ACC112 (cell line): ENCODE data around the gene NECTIN3.

Experiments used
- H2AFZ ChIP-seq: fragments of 200-600 bp; sonication (generic); one replicate; pipeline ENCODE4 v1.6.0; 2017; ENCODE audit warnings: antibody characterized with exemption, low read length; ENCODE audit not compliant: unreplicated experiment
- H3K27ac ChIP-seq: fragments of 200-600 bp; sonication (generic); 2 replicates; pipeline ENCODE4 v1.5.1; 2014; ENCODE audit warnings: low read depth, mild to moderate bottlenecking, antibody characterized with exemption, low read length, moderate library complexity
- H3K27me3 ChIP-seq: fragments of 200-600 bp; sonication (generic); 2 replicates; pipeline ENCODE4 v1.6.1; 2014; ENCODE audit warnings: mild to moderate bottlenecking, antibody characterized with exemption, low read length, moderate library complexity, mixed read lengths; ENCODE audit not compliant: insufficient read depth
- H3K36me3 ChIP-seq: fragments of 200-600 bp; sonication (generic); 2 replicates; pipeline ENCODE4 v1.6.1; 2016; ENCODE audit warnings: mild to moderate bottlenecking, antibody characterized with exemption, low read length, moderate library complexity, mixed read lengths; ENCODE audit not compliant: insufficient read depth
- H3K4me1 ChIP-seq: fragments of 200-600 bp; sonication (generic); one replicate; pipeline ENCODE4 v1.6.1; 2016; ENCODE audit warnings: low read length, mixed read lengths; ENCODE audit not compliant: insufficient read depth, unreplicated experiment, control insufficient read depth
- H3K4me3 ChIP-seq: fragments of 200-600 bp; sonication (generic); 2 replicates; pipeline ENCODE4 v1.5.1; 2014; ENCODE audit warnings: mild to moderate bottlenecking, low read depth, low read length
- H3K79me2 ChIP-seq: fragments of 200-600 bp; sonication (generic); one replicate; pipeline ENCODE4 v1.6.0; 2016; ENCODE audit warnings: low read length; ENCODE audit not compliant: control insufficient read depth, unreplicated experiment, insufficient read depth

The NECTIN3 gene

DNA sequence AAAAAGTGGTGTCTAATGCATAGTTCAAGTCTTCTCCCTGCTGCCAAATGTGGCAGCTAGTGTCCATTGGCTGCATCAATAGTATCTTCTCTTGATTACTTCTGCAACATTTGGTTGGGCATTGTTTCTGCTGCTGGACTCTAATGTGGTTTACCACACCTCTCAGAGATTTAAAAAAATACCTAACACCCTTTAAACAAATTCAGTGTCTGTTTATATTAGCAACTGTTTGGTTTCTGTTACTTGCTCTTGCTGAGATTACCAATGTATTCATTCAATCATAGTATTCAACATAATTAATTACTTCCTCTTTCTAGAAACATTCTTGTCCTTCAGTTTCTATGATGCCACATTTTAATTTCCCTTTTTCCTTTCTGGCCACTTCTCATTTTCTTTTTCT, 20.3 kb upstream of the NECTIN3 start:
- H3K4me3 ChIP-seq: no peak overlapping the region
- no peak overlapping the region for H2AFZ ChIP-seq
- no peaks in the 10 kb centered on the region for H3K79me2 ChIP-seq
- no peaks in the 10 kb centered on the region for H3K4me1 ChIP-seq
- no peak overlapping the region for H3K27ac ChIP-seq
- H3K27me3 ChIP-seq: no peaks in the 10 kb centered on the region
- no peaks in the 10 kb centered on the region for H3K36me3 ChIP-seq

DNA sequence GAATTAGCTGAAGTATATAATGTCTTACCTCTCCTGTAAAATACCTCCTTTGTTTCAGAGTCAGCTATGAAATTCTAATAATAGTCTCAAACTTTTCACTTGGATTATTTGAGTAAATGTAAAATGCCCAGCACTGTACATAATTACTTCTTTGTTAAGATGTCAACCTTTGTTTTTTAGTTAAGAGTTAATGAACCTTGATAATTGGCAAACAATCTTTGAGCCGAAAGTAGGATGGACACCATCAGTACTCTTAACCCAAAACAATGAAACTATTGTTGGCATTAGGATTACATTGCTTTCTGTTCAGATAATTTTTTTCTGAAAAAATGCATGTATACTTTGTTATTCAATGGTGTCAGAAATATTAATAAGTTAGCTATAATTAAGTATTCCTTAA, 3.0 kb upstream of the NECTIN3 start:
- Histone ChIP-seq H3K36me3 (no peaks in the 10 kb centered on the region), H3K4me3 (no peak overlapping the region), H3K4me1 (peaks cover 9% of the 10 kb centered on the region), H3K27ac (no peak overlapping the region), H3K27me3 (no peaks in the 10 kb centered on the region), H2AFZ (no peak overlapping the region), H3K79me2 (peaks cover 27% of the 10 kb centered on the region)

DNA sequence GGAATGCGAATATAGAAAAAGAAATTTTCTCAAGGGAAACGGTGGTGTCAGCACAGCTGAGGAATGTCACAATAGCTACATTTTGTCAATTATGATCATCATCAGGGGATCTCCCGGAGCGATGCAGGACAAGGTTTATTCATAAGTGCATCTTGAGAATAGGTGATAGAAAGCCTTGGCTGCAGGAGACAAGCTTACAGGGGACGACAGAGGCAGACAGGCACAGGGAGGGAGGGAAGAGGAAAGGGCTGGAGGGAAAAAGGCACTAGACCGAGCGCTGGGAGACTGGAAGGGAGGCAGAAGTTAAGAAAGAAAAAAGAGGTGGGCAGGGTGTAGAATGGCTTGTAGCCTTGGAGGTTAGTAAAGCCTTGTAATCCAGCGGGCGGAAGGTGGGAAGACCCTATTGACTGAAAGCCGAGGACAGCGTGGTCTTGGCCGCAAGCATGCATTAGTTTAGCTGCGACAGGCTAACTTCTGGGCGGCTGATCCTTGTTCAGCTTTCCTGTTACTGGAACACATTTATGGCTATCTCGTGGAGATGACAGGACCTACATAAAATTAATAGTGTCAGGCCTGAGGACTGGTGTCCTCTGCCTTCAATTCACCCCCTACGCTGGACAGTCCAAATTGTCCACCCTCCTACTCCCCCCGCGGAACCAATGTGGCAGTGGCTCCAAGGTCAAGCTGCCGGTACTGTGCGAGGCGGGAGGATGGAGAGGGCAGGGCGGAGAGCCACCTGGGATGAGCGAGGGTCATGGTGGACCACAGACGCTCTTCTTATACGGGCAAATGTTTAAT, 1.4 kb upstream of the NECTIN3 start:
- H3K36me3 ChIP-seq: no peaks in the 10 kb centered on the region
- no peaks in the 10 kb centered on the region for H3K27me3 ChIP-seq
- peak overlapping the region; percentile 92 for H3K4me3 ChIP-seq
- H3K4me1 ChIP-seq: peaks cover 25% of the 10 kb centered on the region
- H2AFZ ChIP-seq: peak overlapping the region; percentile 85
- peaks cover 43% of the 10 kb centered on the region for H3K79me2 ChIP-seq
- H3K27ac ChIP-seq: peak overlapping the region; percentile 77

DNA sequence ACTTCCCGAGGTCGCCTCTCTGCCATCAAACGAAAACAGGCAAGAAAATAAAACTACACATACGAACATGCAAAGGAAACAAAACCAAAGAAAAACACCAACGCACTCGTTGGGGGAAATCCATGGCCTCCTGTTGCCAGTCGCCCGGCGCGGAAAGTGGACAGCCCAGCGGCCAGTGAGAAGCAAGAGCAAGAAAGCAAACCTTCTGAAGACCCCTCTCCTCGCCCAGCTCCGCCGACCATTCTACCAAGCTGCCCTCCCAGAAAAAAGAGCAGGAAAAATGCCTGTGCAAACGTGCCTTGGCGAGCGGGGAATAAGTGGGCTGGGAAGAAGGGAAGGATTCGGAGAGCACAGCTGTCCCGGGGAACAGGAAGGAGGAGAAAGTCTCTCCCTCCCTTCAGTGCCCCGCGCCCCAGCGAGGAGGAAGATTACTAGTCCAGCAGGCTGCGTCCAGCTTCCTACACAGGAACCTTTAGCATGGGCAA, 802 bp upstream of the NECTIN3 start:
- Histone ChIP-seq H2AFZ (peak overlapping the region; percentile 85), H3K4me1 (peaks cover 31% of the 10 kb centered on the region), H3K36me3 (no peaks in the 10 kb centered on the region), H3K4me3 (peak overlapping the region; percentile 92), H3K27me3 (no peaks in the 10 kb centered on the region), H3K79me2 (peaks cover 49% of the 10 kb centered on the region), H3K27ac (peak overlapping the region; percentile 77)

DNA sequence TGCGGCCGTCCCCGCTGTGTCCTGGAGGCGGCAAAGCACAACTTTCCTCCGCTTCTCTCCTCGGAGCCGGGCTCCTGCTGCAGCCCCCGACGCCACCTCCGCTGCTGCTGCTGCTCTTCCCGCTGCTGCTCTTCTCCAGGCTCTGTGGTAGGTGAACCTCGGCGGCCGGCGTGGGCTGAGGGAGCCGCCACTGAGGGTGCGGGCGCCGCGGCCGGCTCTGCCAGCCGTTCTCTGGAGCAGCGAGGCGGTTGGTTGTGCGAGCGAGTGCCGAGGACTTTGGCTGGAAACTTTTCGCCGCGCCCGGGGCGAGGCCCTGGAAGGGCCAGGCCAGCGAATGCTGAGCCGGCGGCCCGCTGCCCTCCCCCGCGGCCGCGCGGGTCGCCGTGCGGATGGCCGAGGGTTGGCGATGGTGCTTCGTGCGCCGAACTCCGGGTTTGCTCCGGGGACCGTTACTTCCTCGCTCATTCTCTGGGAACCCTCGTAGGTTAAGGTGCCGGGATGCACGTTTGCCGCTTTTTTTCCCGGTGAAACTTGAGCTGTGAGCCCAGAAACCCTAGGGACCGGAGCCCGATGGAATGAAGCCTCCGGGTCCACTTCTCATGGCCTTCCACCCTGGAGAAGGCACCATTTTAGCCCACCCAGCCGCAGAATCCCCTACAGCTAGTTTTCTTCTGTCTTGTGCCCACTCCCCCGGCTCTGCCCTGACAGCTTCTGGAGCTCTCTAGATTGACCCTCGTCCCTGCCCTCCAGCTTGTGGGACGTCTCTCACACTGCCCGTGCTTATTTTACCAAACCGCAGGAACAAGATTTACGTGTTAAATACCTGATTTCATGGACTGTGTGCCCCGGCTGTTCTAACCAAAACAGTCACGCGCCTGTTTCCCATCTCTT, 660 bp downstream of the NECTIN3 start:
- Histone ChIP-seq H3K27me3 (no peaks in the 10 kb centered on the region), H2AFZ (peak overlapping the region; percentile 33), H3K4me3 (peak overlapping the region; percentile 92), H3K4me1 (peaks cover 34% of the 10 kb centered on the region), H3K27ac (peak overlapping the region; percentile 77), H3K79me2 (peaks cover 59% of the 10 kb centered on the region), H3K36me3 (no peaks in the 10 kb centered on the region)

DNA sequence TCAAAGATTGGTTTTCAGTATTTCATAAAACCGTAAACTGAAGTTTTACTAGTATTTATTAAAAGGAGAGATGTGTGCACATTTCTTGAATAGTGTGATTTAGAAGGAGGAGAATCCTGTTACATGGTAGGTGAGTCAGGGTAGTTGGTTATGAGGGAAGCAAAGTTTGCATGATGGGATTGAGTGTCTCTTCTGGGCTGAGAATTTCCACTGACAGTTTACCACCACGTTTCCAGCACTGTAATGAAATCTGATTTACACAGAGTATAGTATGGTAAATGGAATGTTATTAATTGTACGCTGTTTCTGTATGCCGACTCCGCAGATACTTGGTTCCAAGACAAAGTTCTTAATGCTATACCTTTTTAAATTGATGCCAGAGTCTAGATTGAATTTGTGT, 1.6 kb downstream of the NECTIN3 start:
- Histone ChIP-seq H3K79me2 (peaks cover 69% of the 10 kb centered on the region), H3K4me1 (peaks cover 42% of the 10 kb centered on the region), H3K27ac (peak overlapping the region; percentile 77), H3K4me3 (peak overlapping the region; percentile 92), H3K27me3 (no peaks in the 10 kb centered on the region), H2AFZ (no peak overlapping the region), H3K36me3 (no peaks in the 10 kb centered on the region)

DNA sequence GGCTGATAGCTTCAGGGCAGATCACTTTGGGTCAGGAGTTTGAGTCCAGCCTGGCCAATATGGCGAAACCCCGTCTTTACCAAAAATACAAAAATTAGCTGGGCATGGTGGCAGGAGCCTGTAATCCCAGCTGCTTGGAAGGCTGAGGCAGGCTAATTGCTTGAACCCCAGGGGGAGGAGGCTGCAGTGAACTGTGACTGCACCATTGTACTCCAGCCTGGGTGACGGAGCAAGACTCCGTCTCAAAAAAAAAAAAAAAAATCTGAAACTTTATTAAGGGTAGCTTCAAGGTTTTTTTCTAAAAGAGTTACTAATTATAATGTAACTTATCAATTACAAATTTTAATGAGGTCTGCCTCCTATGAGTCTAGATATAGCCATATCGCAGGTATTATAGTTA, 5.1 kb downstream of the NECTIN3 start:
- H3K4me3 ChIP-seq: no peak overlapping the region
- H3K27me3 ChIP-seq: no peaks in the 10 kb centered on the region
- no peak overlapping the region for H3K27ac ChIP-seq
- no peaks in the 10 kb centered on the region for H3K36me3 ChIP-seq
- H3K79me2 ChIP-seq: peaks cover 87% of the 10 kb centered on the region
- peaks cover 65% of the 10 kb centered on the region for H3K4me1 ChIP-seq
- H2AFZ ChIP-seq: no peak overlapping the region

DNA sequence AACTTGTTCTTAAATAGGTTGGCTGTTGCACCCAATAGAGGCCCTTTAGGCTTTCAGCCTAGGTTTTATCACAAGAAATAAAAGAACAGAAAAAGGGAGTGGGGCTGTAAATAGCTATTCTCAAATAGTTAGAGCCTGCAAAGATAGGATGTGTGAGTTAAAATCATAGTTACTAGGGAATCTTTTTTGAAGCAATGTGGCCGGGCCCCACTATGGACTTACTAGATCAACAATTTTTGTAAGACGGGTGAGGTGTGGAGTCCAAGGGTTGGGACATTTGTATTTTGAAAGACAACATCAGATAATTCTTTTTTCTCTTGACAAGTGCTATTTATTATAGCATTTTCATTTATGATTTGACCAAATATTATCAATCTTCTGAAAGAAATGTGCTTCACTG, 5.8 kb downstream of the NECTIN3 start:
- Histone ChIP-seq H2AFZ (no peak overlapping the region), H3K36me3 (no peaks in the 10 kb centered on the region), H3K27me3 (no peaks in the 10 kb centered on the region), H3K79me2 (peaks cover 88% of the 10 kb centered on the region), H3K4me1 (peaks cover 65% of the 10 kb centered on the region), H3K27ac (no peak overlapping the region), H3K4me3 (no peak overlapping the region)

DNA sequence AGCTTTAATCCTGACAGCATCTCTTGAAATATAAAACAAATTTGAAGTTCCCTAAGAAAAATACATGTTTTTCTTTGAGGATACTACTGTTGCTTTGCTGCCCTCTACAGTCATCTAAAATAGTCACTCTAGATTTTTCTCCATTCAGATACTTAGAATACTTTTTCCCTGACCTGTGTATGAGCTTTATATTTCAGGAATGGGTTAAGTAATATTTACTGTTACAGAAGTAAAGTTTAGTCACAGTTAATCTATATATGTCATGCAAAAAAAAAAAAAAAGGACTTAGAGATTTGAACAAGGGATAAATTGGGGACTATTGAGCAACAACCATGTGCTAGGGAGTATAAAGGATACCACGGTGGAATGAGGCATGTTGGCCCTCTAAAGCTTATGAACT, 8.8 kb downstream of the NECTIN3 start:
- Histone ChIP-seq H3K4me1 (peaks cover 51% of the 10 kb centered on the region), H3K79me2 (peaks cover 86% of the 10 kb centered on the region)

DNA sequence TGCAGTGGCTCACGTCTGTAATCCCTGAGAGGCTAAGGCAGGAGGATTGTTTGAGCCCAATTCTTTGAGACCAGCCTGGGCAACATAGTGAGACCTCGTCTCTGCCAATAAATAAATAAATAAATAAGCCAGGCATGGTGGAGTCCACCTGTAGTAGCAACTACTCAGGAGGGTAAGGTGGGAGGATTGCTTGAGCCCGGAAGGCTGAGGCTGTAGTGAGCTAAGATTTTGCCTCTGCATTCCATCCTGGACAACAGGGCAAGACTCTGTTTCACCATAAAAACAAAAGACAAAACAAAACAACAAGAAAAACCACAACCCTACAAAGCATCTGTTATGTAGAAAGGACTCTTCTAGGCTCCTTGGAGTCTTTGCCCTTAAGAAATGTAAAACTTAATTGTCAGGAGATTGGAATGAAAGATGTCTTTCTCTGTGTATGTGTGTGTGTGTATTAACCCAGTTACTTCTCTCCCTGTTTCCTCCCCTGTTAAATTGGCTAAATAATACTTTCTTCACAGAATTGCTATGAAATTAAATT, 9.5 kb downstream of the NECTIN3 start:
- H2AFZ ChIP-seq: no peak overlapping the region
- H3K36me3 ChIP-seq: no peaks in the 10 kb centered on the region
- H3K27ac ChIP-seq: no peak overlapping the region
- no peaks in the 10 kb centered on the region for H3K27me3 ChIP-seq
- H3K4me3 ChIP-seq: no peak overlapping the region
- H3K79me2 ChIP-seq: peaks cover 86% of the 10 kb centered on the region
- H3K4me1 ChIP-seq: peaks cover 44% of the 10 kb centered on the region

More for the DNA sequence above, 8.8 kb downstream of the NECTIN3 start:
- Histone ChIP-seq H2AFZ (no peak overlapping the region), H3K4me3 (no peak overlapping the region), H3K36me3 (no peaks in the 10 kb centered on the region), H3K27ac (no peak overlapping the region), H3K27me3 (no peaks in the 10 kb centered on the region)
